H1 (cell line): Measurements from ENCODE around the gene FAM53C.

ENCODE experiments used
- GABPA ChIP-seq: IDR thresholded peaks from 2 replicates; pipeline ENCODE4 v1.6.1; 2011; ENCODE audit warnings: mild to moderate bottlenecking, low read length, moderate library complexity, borderline replicate concordance; ENCODE audit not compliant: insufficient read depth
- RAD21 ChIP-seq, 2 experiments: IDR thresholded peaks in 1 of 2; conservative IDR thresholded peaks in 1 of 2; 2 replicates each; pipeline ENCODE4 v1.6.1; 2011; ENCODE audit warnings: low read depth in 2 of 2, low read length in 2 of 2, improper control_type of control experiment in 1 of 2, inconsistent platforms in 1 of 2, mild to moderate bottlenecking in 1 of 2, moderate library complexity in 1 of 2
- SRF ChIP-seq: IDR thresholded peaks from 2 replicates; pipeline ENCODE4 v1.6.1; 2011; ENCODE audit warnings: mild to moderate bottlenecking, low read depth, low read length, moderate library complexity
- TF ChIP-seq, protein P1 (sequence below), 3 experiments: IDR thresholded peaks; 1 replicate in 2 of 3; 2 replicates in 1 of 3; pipeline versions ENCODE4 v1.5.1 to v1.6.1; 2011; ENCODE audit warnings: low read length in 3 of 3, mild to moderate bottlenecking in 3 of 3, inconsistent platforms in 2 of 3, low read depth in 1 of 3, moderate library complexity in 1 of 3; ENCODE audit not compliant: insufficient read depth in 1 of 3; ENCODE audit errors: control extremely low read depth in 1 of 3

DNA sequence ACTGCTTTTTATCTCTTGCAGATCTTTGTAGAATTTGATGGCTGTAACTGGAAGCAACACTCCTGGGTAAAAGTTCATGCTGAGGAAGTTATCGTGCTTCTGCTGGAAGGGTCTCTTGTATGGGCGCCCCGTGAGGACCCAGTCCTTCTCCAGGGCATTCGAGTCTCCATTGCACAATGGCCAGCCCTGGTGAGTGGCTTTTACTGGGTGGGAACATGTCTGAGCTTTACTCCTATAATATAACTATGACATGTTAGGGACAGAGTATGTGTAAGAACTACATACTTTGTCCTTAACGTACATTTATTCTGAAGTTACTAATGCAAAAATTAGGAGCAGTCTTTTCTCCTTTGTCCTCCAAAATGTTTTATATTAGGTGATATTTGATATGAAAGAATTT lies 34.6 kb downstream of the FAM53C start:
- TF ChIP-seq GABPA (no peak), RAD21 (IDR thresholded peaks at IDR 0.05 in 1 of 2, conservative IDR thresholded peaks at IDR 0.05 in 1 of 2; ENCODE audit: low read depth in 2 of 2, low read length in 2 of 2) (no peak), SRF (no peak)
- TF ChIP-seq, protein P1, sequence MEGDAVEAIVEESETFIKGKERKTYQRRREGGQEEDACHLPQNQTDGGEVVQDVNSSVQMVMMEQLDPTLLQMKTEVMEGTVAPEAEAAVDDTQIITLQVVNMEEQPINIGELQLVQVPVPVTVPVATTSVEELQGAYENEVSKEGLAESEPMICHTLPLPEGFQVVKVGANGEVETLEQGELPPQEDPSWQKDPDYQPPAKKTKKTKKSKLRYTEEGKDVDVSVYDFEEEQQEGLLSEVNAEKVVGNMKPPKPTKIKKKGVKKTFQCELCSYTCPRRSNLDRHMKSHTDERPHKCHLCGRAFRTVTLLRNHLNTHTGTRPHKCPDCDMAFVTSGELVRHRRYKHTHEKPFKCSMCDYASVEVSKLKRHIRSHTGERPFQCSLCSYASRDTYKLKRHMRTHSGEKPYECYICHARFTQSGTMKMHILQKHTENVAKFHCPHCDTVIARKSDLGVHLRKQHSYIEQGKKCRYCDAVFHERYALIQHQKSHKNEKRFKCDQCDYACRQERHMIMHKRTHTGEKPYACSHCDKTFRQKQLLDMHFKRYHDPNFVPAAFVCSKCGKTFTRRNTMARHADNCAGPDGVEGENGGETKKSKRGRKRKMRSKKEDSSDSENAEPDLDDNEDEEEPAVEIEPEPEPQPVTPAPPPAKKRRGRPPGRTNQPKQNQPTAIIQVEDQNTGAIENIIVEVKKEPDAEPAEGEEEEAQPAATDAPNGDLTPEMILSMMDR (IDR thresholded peaks at IDR 0.05; ENCODE audit: control extremely low read depth in 1 of 3, insufficient read depth in 1 of 3, low read depth in 1 of 3, low read length in 3 of 3) = no peak
